AG08396 (cell line): ENCODE measurements around the gene YIF1A.

ENCODE experiments used
- DNase-seq: peaks from one replicate; pipeline ENCODE4 v3.0.0; 2012; ENCODE audit warnings: low spot score, mixed read lengths

The YIF1A gene

GRCh38 chr11:66243782-66244535, 45.0 kb downstream of the YIF1A start:
- no peak for DNase-seq

- DNase-seq, result no peak
These were observed 46.7 kb downstream of the YIF1A start for GRCh38 chr11:66242095-66242765.

DNA sequence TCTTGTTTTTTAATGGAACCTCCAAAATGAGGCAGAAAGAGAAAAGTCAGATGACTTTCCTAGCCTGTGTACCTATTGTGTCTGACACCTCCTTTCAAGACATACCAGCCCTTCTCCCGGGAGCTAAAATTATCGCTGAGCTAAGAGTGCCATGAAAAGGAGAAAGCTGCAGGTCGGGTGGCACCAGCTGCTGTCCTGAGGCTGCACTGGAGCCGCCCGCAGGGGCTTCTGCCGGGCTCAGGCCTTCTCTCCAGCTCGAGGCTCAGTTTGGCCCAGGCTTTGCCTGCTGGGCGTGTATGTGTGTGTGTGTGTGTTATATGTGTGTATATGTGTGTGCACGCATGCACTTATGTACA, 48.2 kb downstream of the YIF1A start:
- no peak for DNase-seq

GRCh38 chr11:66239998-66240780, 48.8 kb downstream of the YIF1A start:
- no peak for DNase-seq

- DNase-seq, result no peak
These were observed 49.4 kb downstream of the YIF1A start for GRCh38 chr11:66239511-66239910.

- DNase-seq, result no peak
These were observed 50.0 kb downstream of the YIF1A start for GRCh38 chr11:66238786-66239413.

DNA sequence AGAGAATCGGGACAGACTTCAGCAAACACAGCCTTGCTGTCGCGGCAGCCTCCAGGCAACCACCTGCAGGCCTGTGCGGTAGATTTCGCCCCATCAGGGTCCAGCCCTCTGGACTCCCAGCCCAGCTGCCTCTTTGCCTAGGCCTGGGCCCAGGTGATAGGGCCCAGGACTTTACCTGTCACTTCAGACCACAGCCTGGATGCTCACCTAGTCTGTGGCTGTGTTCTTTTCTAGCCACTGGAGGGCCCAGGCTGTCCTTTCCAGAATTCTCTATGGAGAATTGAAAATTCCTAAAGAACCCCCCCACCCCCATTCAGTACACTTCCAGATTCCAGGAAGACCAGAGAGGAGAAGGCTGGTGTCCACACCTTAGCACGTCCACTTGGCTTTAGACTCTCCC, 51.1 kb downstream of the YIF1A start:
- DNase-seq, result no peak

GRCh38 chr11:66235141-66235540, 53.8 kb downstream of the YIF1A start:
- no peak for DNase-seq
